Panc1 (cell line): ENCODE results near the gene TPD52L1. TPM values are rescaled to one million over a fixed set of nuclear protein-coding genes. Genes with fewer than 3 reads are reported as not detected.

Source experiments
- ATAC-seq: fragments of 200-7000 bp; cut with Tn5 transposase; 2 replicates; pipeline ENCODE4 v1.9.1; 2020; ENCODE audit warnings: mild to moderate bottlenecking, moderate library complexity
- BruUV-seq: library from RNA; stranded (reverse); fragments of 400-500 nt; replicated peaks from 2 replicates; lab custom pipeline; 2021; lab: Mats Ljungman, UMichigan
- CTCF ChIA-PET: fragments of 300-600 bp; sonication (Branson Sonifier 250); formaldehyde crosslinking; loops from one replicate; lab custom pipeline; 2022; ENCODE audit warnings: antibody characterized with exemption; lab: Charles Lee
- POLR2A ChIA-PET: fragments of 300-600 bp; sonication (Branson Sonifier 250); formaldehyde crosslinking; loops from one replicate; lab custom pipeline; 2022; ENCODE audit warnings: antibody characterized with exemption; lab: Charles Lee
- DNase-seq: peaks from one replicate; pipeline ENCODE4 v3.0.0-alpha.2; 2010; ENCODE audit warnings: low read depth, low spot score
- H3K27ac ChIP-seq: 2 replicates; pipeline ENCODE4 v1.5.1; 2011; ENCODE audit warnings: mild to moderate bottlenecking, low read length, inconsistent platforms
- H3K27me3 ChIP-seq: fragments of 200-500 bp; sonication (Bioruptor generic); 2 replicates; pipeline ENCODE4 v1.6.0; 2014; ENCODE audit warnings: low read length, inconsistent platforms; ENCODE audit not compliant: control insufficient read depth, insufficient read depth
- H3K36me3 ChIP-seq: fragments of 200-500 bp; sonication (Bioruptor generic); 2 replicates; pipeline ENCODE4 v1.5.1; 2014; ENCODE audit warnings: inconsistent platforms, mild to moderate bottlenecking, low read length, moderate library complexity; ENCODE audit not compliant: control insufficient read depth, insufficient read depth
- H3K4me1 ChIP-seq: 2 replicates; pipeline ENCODE4 v1.5.1; 2011; ENCODE audit warnings: inconsistent platforms, mild to moderate bottlenecking, low read length, moderate library complexity; ENCODE audit not compliant: control insufficient read depth, insufficient read depth
- H3K4me3 ChIP-seq, 2 experiments: 2 replicates each; pipeline ENCODE4 v1.5.1; 2011 to 2012; ENCODE audit warnings: low read depth in 2 of 2, low read length in 2 of 2, mild to moderate bottlenecking in 2 of 2, inconsistent platforms in 1 of 2, moderate library complexity in 1 of 2
- H3K9me3 ChIP-seq: fragments of 200-500 bp; sonication (Bioruptor generic); 2 replicates; pipeline ENCODE4 v1.5.1; 2014; ENCODE audit warnings: low read depth, mild to moderate bottlenecking, inconsistent platforms, low read length, moderate library complexity; ENCODE audit not compliant: control insufficient read depth, insufficient read depth
- POLR2AphosphoS5 ChIP-seq: IDR thresholded peaks from 2 replicates; pipeline ENCODE4 v1.6.1; 2012; ENCODE audit warnings: mild to moderate bottlenecking, low read depth, low read length, moderate library complexity
- SIN3A ChIP-seq: IDR thresholded peaks from 2 replicates; pipeline ENCODE4 v1.6.1; 2012; ENCODE audit warnings: low read depth, mild to moderate bottlenecking, low read length, moderate library complexity, borderline replicate concordance; ENCODE audit not compliant: insufficient read depth
- TCF7L2 ChIP-seq: IDR thresholded peaks from 2 replicates; pipeline ENCODE4 v1.6.1; 2011; ENCODE audit warnings: mild to moderate bottlenecking, low read depth, low read length, inconsistent platforms
- in situ Hi-C: cut with HindIII; loops from 2 replicates; pipeline ENCODE4 v1.10.0; 2016; ENCODE audit warnings: low sequenced_read_pairs, low pct_unique_long_range_greater_than_20kb
- intact Hi-C: fragments of 100-400 bp; cut with micrococcal nuclease; formaldehyde crosslinking; loops from one replicate; pipeline ENCODE4 v1.10.0; 2022; ENCODE audit not compliant: unreplicated experiment
- total RNA-seq: library from RNA; stranded (reverse); gene quantifications from one replicate; pipeline ENCODE4 v1.2.1, GENCODE V29; 2021; ENCODE audit not compliant: unreplicated experiment
- TF ChIP-seq, protein P1 (sequence below), 2 experiments: IDR thresholded peaks; 2 replicates each; pipeline ENCODE4 v1.6.1; 2011 to 2012; ENCODE audit warnings: low read depth in 2 of 2, control low read depth in 1 of 2, low read length in 1 of 2, mild to moderate bottlenecking in 1 of 2, moderate library complexity in 1 of 2; ENCODE audit not compliant: insufficient read depth in 1 of 2
- TF ChIP-seq, protein P2 (sequence below): fragments of 450-650 bp; IDR thresholded peaks from 2 replicates; pipeline ENCODE4 v1.5.1; 2017; ENCODE audit warnings: mild to moderate bottlenecking

TPD52L1 gene
- total RNA-seq, 1 experiment from 2014 or later: 2.9 TPM

DNA sequence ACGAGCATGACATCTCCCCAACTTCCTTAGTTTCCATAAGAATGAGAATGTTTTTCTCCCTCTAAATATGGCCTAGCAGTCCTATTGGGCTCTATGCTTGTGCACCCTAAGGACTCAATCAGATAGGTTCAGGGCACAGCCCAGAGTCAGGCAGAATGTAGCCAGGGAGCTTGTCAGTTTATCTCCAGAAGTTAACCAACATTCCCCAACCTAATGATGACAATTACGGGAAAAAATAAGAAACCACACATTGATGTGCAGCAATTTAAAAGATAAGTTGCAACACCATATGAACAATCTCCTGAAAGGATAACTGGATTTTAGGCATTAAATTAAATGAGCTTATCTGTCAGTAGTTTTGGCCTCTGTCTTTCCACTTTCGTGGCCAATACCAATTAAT, 77.1 kb downstream of the TPD52L1 start:
- DNase-seq: no peak
- Histone ChIP-seq H3K27me3 (peaks cover 10% of the 10 kb centered on the region; the same call in 1 of the 2 replicates), H3K9me3 (no peaks in the 10 kb centered on the region), H3K4me1 (no peaks in the 10 kb centered on the region), H3K4me3 (no peak overlapping the region), H3K27ac (no peak overlapping the region), H3K36me3 (no peaks in the 10 kb centered on the region)
- ChIA-PET POLR2A (no interaction called here), CTCF (no interaction called here)
- TF ChIP-seq TCF7L2 (no peak), POLR2AphosphoS5 (no peak), SIN3A (no peak)
- TF ChIP-seq, protein P1, sequence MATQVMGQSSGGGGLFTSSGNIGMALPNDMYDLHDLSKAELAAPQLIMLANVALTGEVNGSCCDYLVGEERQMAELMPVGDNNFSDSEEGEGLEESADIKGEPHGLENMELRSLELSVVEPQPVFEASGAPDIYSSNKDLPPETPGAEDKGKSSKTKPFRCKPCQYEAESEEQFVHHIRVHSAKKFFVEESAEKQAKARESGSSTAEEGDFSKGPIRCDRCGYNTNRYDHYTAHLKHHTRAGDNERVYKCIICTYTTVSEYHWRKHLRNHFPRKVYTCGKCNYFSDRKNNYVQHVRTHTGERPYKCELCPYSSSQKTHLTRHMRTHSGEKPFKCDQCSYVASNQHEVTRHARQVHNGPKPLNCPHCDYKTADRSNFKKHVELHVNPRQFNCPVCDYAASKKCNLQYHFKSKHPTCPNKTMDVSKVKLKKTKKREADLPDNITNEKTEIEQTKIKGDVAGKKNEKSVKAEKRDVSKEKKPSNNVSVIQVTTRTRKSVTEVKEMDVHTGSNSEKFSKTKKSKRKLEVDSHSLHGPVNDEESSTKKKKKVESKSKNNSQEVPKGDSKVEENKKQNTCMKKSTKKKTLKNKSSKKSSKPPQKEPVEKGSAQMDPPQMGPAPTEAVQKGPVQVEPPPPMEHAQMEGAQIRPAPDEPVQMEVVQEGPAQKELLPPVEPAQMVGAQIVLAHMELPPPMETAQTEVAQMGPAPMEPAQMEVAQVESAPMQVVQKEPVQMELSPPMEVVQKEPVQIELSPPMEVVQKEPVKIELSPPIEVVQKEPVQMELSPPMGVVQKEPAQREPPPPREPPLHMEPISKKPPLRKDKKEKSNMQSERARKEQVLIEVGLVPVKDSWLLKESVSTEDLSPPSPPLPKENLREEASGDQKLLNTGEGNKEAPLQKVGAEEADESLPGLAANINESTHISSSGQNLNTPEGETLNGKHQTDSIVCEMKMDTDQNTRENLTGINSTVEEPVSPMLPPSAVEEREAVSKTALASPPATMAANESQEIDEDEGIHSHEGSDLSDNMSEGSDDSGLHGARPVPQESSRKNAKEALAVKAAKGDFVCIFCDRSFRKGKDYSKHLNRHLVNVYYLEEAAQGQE (IDR thresholded peaks at IDR 0.05; ENCODE audit: insufficient read depth in 1 of 2, low read depth in 2 of 2, low read length in 1 of 2): no peak
- TF ChIP-seq, protein P2, sequence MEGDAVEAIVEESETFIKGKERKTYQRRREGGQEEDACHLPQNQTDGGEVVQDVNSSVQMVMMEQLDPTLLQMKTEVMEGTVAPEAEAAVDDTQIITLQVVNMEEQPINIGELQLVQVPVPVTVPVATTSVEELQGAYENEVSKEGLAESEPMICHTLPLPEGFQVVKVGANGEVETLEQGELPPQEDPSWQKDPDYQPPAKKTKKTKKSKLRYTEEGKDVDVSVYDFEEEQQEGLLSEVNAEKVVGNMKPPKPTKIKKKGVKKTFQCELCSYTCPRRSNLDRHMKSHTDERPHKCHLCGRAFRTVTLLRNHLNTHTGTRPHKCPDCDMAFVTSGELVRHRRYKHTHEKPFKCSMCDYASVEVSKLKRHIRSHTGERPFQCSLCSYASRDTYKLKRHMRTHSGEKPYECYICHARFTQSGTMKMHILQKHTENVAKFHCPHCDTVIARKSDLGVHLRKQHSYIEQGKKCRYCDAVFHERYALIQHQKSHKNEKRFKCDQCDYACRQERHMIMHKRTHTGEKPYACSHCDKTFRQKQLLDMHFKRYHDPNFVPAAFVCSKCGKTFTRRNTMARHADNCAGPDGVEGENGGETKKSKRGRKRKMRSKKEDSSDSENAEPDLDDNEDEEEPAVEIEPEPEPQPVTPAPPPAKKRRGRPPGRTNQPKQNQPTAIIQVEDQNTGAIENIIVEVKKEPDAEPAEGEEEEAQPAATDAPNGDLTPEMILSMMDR: no peak
- in situ Hi-C loops (no loop called here), intact Hi-C loops (no loop called here)
- ATAC-seq: no peak
- BruUV-seq: no TSS peak

DNA sequence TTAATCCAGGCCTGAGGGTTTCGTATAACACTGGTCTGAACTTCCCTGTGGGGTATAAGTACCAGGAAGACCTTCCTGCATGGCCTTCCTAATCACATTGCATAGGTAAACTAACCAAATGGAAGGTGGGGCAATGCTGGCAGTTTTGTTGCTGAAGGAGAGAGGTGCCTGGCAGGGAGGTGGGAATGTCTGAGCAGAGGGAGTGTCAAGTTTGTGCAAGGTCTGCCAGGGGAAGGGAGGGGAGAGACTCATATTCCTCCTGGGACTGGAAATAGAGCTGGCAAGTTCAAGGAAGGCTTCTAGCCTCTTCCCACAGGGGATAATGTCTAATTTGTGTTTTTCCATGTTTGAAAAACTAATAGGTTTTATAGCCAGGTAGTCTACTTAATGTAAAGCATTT, 77.6 kb downstream of the TPD52L1 start:
- in situ Hi-C loops: no loop called here
- no peak overlapping the region for H3K4me3 ChIP-seq
- peaks cover 10% of the 10 kb centered on the region; the same call in 1 of the 2 replicates for H3K27me3 ChIP-seq
- DNase-seq: no peak
- no peak for TF ChIP-seq SIN3A
- TF ChIP-seq, protein P2: no peak
- TF ChIP-seq TCF7L2: no peak
- intact Hi-C loops: no loop called here
- CTCF ChIA-PET: no interaction called here
- POLR2A ChIA-PET: no interaction called here
- no peak for ATAC-seq
- no TSS peak for BruUV-seq
- no peaks in the 10 kb centered on the region for H3K36me3 ChIP-seq
- H3K4me1 ChIP-seq: no peaks in the 10 kb centered on the region
- H3K27ac ChIP-seq: no peak overlapping the region
- no peaks in the 10 kb centered on the region for H3K9me3 ChIP-seq
